ENCODE measurements around the gene AAMDC. TPM values are rescaled to one million over a fixed set of nuclear protein-coding genes. Genes with fewer than 3 reads are reported as not detected.
"Not testable (repeated sequence)": the region's sequence is repeated elsewhere in the genome, so short reads cannot be mapped to it uniquely, and the experiment has no call there.

The AAMDC gene
- total RNA-seq, 1 experiment from 2014 or later, result 21.1 TPM

DNA sequence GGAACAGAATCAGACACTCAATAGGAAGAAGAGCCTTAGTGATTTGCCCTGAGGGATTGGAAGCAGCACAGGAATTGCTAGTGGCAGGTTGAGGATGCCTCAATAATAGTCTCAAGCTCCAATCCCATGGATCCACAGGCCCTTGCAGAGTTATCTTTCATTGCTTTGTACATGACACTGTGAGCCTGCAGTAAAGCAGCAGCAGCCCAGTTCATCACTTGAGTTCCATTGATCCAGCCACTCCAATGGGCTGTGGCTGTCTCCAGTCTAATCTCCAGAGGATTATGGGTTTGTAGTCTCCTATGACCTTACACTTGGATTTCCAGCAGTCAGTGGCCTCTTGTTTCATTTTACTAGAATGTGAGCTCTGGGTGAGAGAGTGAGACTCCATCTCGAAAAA is 45.4 kb downstream of the AAMDC start:
- Histone ChIP-seq H3K36me3 (no peaks in the 10 kb centered on the region; the same call in 1 of the 2 replicates), H3K27me3 (no peaks in the 10 kb centered on the region), H3K9me3 (no peaks in the 10 kb centered on the region), H3K4me3 (no peak overlapping the region)
- no peak for DNase-seq

DNA sequence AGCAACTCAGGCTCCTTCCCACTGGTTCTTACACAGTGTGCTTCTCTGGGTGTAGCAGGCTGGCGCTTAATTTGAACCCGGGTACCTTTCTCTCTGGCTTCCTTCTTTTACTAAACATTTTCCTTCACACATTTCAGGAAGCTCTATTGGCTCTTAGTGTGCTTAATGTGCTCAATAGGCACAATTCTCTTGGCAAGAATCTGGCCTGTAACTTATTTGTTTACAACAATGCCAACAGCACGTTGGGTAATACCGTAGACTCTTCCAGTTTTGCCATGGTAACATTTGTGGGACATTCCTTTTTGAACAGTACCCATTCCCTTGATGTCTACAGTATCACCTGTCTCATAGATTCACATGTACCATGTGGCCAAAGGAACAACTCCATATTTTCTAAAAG is 47.8 kb downstream of the AAMDC start:
- Histone ChIP-seq H3K9me3 (no peaks in the 10 kb centered on the region), H3K36me3 (peaks cover 5% of the 10 kb centered on the region), H3K27me3 (no peaks in the 10 kb centered on the region), H3K4me3 (no peak overlapping the region)
- no peak for DNase-seq

DNA sequence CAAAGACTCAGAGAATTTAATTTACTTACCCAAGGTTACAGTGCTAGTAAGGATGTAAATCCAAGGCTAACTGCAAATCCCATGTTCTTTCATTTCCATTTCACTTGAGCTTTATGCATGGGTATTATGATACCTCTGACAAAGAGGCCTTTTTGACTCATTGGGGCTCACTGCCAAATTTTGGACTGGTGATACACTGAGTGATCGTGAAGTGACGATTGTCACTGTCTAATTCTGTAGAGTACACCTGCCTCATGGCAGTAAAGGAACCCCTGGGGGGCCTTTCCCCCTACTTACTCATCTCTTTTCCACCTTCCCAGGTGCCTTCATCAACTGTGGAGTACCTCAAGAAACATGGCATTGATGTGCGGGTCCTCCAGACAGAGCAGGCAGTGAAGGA is 50.9 kb downstream of the AAMDC start:
- DNase-seq, result no peak
- peaks cover 10% of the 10 kb centered on the region for H3K36me3 ChIP-seq
- H3K4me3 ChIP-seq, result no peak overlapping the region
- no peaks in the 10 kb centered on the region for H3K9me3 ChIP-seq
- no peaks in the 10 kb centered on the region for H3K27me3 ChIP-seq

DNA sequence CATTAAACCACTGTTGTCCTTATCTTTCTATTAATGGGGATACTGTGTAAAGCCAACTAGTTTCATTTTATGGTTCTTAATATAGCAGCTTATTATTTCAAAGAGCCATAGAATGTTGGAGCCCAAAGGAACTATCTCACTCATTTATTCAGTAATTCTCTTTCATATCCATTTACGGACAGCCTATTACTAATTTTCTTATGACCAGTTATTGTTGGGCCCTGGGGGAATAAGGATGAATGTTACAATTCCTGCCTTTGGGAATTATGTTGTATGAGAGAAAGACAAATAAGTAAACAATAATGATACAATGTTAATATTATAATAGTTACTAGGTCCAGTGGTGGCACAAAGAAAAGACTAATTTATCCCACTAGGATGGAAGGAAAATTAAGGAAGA is 52.4 kb downstream of the AAMDC start:
- no peak overlapping the region for H3K4me3 ChIP-seq
- no peak for DNase-seq
- H3K27me3 ChIP-seq, result no peaks in the 10 kb centered on the region
- H3K9me3 ChIP-seq, result no peaks in the 10 kb centered on the region
- H3K36me3 ChIP-seq, result peaks cover 18% of the 10 kb centered on the region

DNA sequence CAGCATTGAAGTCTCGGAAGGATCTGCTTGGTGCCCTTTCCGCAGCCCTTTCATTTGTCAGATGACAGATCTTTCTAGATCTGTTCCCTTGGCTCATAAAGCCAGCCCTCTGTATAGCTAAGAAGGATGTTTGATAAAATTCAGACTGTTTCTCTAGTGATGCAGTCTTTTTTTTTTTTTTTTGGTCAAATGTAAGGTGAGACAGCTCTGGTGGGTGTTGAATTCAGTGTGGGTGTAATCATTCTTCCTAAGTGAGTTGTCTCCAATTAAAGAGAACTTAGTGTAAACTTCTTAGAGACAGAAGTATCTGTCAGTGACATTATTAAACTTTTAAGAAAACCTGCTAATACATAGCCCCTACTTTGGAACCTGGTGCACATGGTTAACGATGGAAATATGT is 53.3 kb downstream of the AAMDC start:
- Histone ChIP-seq H3K9me3 (no peaks in the 10 kb centered on the region), H3K27me3 (no peaks in the 10 kb centered on the region), H3K36me3 (peaks cover 26% of the 10 kb centered on the region), H3K4me3 (no peak overlapping the region)
- no peak for DNase-seq

DNA sequence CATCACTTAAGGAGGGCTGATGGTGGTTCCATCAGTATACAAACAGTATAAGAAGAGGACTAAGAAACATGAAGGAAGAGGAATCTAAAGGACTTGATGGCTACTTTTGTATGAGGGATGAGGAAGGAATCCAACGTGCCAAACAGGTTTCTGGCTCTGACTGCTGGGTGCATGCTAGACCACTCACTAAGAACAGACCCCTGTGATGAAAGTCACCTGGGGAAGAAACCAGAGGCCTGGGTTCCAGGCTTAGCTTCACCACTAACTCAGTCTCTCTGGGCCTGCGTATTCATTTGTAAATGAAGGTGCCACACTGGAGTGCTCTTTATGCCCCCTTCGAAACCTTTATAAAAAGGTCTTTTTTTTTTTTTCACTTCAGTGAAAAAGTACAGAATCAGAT is 55.1 kb downstream of the AAMDC start:
- Histone ChIP-seq H3K4me3 (no peak overlapping the region), H3K36me3 (peaks cover 30% of the 10 kb centered on the region), H3K9me3 (no peaks in the 10 kb centered on the region), H3K27me3 (no peaks in the 10 kb centered on the region)
- DNase-seq, result no peak

DNA sequence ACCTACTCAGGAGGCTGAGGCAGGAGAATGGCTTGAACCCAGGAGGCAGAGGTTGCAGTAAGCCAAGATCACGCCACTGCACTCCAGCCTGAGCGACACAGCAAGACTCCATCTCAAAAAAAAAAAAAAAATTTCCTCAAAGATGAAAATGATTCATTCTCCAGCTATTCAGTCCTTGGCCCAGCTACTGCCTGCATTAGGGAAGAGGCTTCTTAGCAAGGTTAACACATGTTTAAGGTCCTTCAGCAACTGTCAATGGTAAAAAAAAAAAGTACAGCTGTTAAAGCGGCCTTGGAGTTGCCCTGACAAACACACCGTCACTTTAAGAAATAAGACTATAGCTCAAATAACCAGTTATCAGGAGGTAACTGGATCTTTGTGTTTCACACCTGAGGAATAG is 57.3 kb downstream of the AAMDC start:
- peaks cover 25% of the 10 kb centered on the region for H3K36me3 ChIP-seq
- peak; percentile 50 for DNase-seq
- H3K27me3 ChIP-seq, H3K4me3 ChIP-seq, H3K9me3 ChIP-seq: not testable (repeated sequence)

DNA sequence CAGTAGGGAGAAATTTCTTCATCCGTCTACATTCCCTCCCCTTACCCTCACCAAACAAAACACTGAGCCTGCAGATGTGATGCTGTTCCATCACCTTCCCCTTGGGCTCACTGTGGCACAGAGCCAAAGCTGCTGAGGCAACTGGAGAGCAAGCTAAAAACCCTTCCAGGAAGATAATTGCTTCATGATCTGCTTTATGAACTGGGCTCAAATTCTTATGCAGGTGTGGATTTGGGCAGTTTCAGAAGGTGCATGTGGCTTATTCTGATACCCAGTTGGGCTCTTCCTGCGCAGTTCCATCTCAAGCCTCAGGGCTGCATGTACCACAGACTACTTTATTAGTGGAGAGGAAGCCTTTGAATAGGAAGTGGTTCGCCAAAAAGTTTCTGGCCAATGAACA is 58.3 kb downstream of the AAMDC start:
- no peak overlapping the region for H3K4me3 ChIP-seq
- DNase-seq, result peak; percentile 16
- no peaks in the 10 kb centered on the region for H3K9me3 ChIP-seq
- H3K36me3 ChIP-seq, result peaks cover 25% of the 10 kb centered on the region
- no peaks in the 10 kb centered on the region for H3K27me3 ChIP-seq

DNA sequence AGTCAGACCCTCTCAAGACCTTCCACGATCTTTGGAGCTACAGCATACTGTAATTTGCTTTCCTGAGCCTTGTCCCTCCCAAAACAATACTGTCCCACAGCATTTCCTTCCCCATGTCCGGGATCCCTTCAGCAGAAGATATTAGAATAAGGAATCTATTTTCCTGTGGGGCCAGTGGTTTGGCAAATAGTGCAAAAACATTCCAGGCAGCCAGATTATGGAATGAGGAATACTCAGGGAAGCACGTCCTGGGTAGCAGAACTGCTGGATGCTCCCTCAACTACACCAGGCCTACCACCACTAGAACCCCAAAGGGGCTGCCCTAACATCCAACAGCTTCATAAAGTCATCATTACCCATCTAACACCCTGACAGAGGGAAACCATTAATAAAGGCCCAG is 61.5 kb downstream of the AAMDC start:
- no peaks in the 10 kb centered on the region for H3K9me3 ChIP-seq
- peaks cover 21% of the 10 kb centered on the region for H3K36me3 ChIP-seq
- no peak overlapping the region for H3K4me3 ChIP-seq
- DNase-seq, result no peak
- H3K27me3 ChIP-seq, result no peaks in the 10 kb centered on the region

DNA sequence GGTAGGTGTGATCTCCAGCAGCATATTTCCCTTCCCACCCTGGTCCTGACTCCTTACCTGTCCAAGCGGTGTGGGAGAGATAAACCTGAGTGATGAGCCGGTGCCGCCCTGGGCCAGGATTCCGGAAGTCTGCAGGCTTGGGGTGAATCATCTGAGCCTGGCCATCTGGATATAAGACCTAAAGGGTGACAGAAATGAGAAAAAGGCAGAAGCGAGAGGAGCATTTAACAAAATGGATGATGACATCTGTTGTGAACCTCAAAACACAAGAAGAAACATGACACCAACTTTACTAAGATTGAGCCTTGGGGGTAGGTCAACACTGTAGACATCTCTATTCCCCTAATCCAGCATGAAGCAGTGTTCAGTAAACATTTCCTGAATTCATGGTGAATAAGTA is 62.8 kb downstream of the AAMDC start:
- DNase-seq, result no peak
- H3K27me3 ChIP-seq, result no peaks in the 10 kb centered on the region
- no peak overlapping the region for H3K4me3 ChIP-seq
- no peaks in the 10 kb centered on the region for H3K9me3 ChIP-seq
- peaks cover 13% of the 10 kb centered on the region for H3K36me3 ChIP-seq

DNA sequence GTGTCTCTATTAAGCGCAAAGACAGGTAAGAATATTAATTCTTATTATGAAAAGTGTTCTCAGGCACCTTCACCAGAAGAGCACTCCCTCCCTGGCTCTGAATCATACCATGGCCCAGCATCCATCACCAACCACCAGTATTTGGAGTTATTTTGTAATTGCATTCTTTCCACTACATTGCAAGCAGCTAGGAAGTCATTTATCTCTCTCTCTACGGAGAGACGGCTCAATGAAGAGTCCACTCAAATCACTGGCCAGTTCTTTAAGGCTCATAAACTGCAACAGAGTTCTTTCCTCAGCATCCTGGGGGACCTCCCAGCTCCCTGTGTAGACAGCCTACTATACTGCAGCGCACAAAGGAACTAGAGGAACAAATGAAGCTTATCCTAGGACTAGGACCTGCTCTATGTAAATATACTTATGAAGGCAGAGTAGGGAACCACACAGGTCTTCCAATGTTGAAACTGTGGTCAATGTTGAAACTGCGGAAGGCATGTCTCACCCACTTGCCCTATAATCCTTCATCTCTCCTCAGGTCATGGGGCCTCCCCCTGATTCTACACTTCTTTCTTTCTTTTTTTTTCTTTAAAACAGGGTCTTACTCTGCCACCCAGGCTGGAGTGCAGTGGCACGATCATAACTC is 63.4 kb downstream of the AAMDC start:
- DNase-seq, result no peak
- Histone ChIP-seq H3K36me3 (peaks cover 10% of the 10 kb centered on the region), H3K4me3 (no peak overlapping the region), H3K27me3 (no peaks in the 10 kb centered on the region), H3K9me3 (no peaks in the 10 kb centered on the region)

DNA sequence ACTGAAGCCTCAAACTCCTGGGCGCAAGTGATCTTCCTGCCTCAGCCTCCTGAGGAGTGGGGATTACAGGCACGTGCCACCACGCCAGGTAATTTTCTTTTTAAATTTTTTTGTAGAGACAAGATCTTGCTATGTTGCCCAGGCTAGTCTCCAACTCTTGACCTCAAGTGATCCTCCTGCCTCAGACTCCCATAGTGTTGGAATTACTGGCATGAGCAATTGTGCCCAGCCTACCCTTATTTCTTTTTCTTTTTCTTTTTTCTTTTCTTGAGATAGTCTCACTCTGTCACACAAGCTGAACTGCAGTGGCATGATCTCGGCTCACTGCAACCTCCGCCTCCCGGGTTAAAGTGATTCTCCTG is 63.9 kb downstream of the AAMDC start:
- Histone ChIP-seq H3K4me3 (no peak overlapping the region), H3K27me3 (no peaks in the 10 kb centered on the region), H3K36me3 (peaks cover 12% of the 10 kb centered on the region), H3K9me3 (no peaks in the 10 kb centered on the region)
- no peak for DNase-seq

DNA sequence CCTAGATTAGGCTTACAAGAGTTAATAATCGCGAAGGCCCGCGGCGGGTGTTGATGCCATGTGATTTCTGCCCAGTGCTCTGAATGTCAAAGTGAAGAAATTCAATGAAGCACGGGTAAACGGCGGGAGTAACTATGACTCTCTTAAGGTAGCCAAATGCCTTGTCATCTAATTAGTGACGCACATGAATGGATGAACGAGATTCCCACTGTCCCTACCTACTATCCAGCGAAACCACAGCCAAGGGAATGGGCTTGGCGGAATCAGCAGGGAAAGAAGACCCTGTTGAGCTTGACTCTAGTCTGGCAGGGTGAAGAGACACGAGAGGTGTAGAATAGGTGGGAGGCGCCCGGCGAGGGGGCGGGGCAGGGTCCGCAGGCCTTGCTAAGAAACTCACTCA is 65.5 kb downstream of the AAMDC start:
- H3K36me3 ChIP-seq, result peaks cover 15% of the 10 kb centered on the region
- no peaks in the 10 kb centered on the region for H3K27me3 ChIP-seq
- DNase-seq, result no peak
- H3K4me3 ChIP-seq, result no peak overlapping the region
- no peaks in the 10 kb centered on the region for H3K9me3 ChIP-seq

DNA sequence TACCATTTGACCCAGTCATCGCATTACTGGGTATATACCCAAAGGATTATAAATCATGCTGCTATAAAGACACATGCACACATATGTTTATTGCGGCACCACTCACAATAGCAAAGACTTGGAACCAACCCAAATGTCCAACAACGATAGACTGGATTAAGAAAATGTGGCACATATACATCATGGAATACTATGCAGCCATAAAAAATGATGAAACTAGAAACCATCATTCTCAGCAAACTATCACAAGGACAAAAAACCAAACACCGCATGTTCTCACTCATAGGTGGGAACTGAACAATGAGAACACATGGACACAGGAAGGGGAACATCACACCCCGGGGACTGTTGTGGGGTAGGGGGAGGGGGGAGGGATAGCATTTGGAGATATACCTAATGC is 68.1 kb downstream of the AAMDC start:
- peaks cover 15% of the 10 kb centered on the region for H3K36me3 ChIP-seq
- not testable (repeated sequence) for H3K27me3 ChIP-seq, DNase-seq, H3K4me3 ChIP-seq, H3K9me3 ChIP-seq

DNA sequence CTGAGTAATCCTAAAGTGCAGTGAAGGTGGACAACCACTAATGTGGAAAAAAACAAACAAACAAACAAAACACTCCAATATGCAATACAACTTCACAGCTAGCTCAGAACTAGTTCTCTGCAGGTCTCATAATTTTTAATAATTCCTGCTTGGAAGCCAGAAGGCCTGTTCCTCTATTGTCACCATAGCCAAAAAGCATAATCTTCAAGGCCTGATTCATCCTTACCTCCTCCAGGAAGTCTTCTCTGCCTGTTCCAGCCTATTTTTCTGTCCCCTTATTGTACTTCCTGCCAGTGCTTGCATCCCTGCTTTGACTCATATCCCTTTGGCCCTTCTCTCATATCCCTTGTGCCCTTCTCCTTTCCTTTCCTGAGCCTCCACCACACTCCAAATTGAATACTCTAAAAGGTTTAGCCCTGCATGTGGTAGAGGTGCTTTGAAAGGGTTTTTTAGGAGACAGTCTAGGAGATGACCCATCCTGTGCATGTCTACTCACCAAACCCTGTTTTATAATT is 69.2 kb downstream of the AAMDC start:
- H3K36me3 ChIP-seq, result peaks cover 15% of the 10 kb centered on the region
- DNase-seq, H3K9me3 ChIP-seq, H3K27me3 ChIP-seq, H3K4me3 ChIP-seq: not testable (repeated sequence)

DNA sequence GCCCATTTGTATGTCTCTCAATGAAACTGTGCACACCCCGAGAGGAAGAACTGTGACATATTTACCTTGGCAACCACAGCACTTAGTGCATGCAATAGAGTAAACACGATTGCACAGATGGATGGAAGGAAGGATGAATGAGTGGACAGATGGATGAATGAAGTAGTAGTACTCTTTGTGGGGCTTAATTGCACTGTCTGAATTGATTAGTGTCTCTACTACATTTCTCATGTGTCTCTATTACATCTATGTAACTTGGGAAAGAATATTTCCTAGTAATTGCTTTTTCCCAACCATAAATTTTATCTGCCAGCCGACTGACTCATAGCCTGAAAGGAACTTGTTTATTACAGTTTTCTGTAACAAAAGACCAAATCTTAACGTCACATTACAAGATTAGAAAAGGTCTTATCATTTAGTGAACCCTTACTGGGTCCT is 69.7 kb downstream of the AAMDC start:
- peaks cover 15% of the 10 kb centered on the region for H3K36me3 ChIP-seq
- DNase-seq, H3K9me3 ChIP-seq, H3K4me3 ChIP-seq, H3K27me3 ChIP-seq: not testable (repeated sequence)

DNA sequence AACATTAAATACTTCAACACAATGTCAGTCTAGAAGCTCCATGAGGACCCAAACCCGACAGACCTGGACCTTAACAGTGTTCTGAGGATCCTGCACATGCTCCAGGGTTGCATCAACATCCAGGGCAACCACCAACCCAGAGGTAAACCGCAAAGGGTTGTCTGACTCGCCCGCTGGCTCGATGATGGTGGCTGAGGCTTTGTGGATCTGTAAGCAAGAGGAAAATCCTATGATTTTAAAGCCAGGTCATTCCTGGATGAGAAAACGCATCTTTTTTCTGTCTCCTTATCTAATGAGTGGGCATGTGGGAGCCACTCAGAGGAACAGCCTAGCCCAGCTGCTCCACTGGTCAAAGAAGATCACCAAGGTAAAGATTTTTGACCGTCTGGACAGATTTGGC is 70.3 kb downstream of the AAMDC start:
- DNase-seq, result peak; percentile 28
- H3K36me3 ChIP-seq, result peaks cover 11% of the 10 kb centered on the region
- not testable (repeated sequence) for H3K9me3 ChIP-seq

DNA sequence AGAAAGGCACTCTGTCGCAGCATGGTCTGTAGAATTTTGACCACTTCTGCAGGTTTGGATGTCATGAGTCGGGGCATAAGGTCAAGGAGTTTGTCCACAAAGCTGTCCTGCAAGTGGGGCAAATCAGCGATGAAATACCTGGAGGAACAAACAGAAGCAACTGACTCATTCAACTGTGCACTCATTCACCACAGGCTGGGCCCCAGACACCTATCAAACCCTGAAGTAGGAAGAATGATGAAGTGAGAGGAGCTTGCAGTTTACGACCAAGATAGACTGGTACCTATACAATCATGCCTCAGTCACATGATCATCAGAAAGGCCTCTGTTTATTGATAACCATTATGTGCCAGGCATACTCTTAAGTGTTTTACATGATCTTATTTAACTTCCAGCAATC is 70.8 kb downstream of the AAMDC start:
- DNase-seq, H3K4me3 ChIP-seq, H3K27me3 ChIP-seq, H3K9me3 ChIP-seq: not testable (repeated sequence)
- peaks cover 11% of the 10 kb centered on the region for H3K36me3 ChIP-seq

More for the DNA sequence above, 70.3 kb downstream of the AAMDC start:
- not testable (repeated sequence) for H3K27me3 ChIP-seq, H3K4me3 ChIP-seq

DNA sequence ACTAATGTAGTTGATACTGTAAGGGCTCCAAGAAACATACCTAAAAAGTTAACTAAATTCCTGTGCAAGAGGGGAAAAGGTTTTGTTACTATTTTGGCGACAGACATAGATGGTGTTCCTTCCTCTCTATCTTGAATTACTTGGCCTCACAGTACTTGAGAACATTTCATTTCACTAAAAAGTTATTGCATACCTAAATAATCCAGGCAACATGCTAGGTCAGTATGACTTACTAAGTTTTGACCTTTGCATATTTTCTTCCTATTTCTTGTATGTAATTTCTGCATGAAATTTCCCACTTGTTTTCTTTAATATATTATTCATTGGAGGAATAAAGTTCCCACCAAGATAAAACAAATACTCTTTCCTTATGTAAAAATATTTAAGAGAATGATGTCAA is 74.0 kb downstream of the AAMDC start:
- H3K9me3 ChIP-seq, DNase-seq, H3K27me3 ChIP-seq, H3K36me3 ChIP-seq, H3K4me3 ChIP-seq: not testable (repeated sequence)

Data from MG63 (cell line).